Vagina (tissue), 2 donors: ENCODE measurements around the gene OLFML2B. TPM values are rescaled to one million over a fixed set of nuclear protein-coding genes. Genes with fewer than 3 reads are reported as not detected.
A peak's percentile ranks its signal among the peaks of the same experiment; 100 is the strongest.

ENCODE experiments used
- DNase-seq, 2 donors: peaks; one replicate each; pipeline ENCODE4 v3.0.0-alpha.2; 2017; ENCODE audit errors: extremely low spot score in 2 of 2
- H3K27ac ChIP-seq: fragments of 200-600 bp; sonication (generic); one replicate; pipeline ENCODE4 v1.5.1; 2019
- H3K27me3 ChIP-seq: fragments of 200-600 bp; sonication (generic); one replicate; pipeline ENCODE4 v1.5.1; 2019
- H3K36me3 ChIP-seq, 2 donors: fragments of 200-600 bp; sonication (generic); one replicate each; pipeline ENCODE4 v1.5.1; 2017 to 2019
- H3K4me1 ChIP-seq: fragments of 200-600 bp; sonication (generic); one replicate; pipeline ENCODE4 v1.5.1; 2019
- H3K4me3 ChIP-seq, 2 donors: fragments of 200-600 bp; sonication (generic); 1 replicate in 1 of 2; 2 replicates in 1 of 2; pipeline ENCODE4 v1.5.1; 2016 to 2019
- H3K9me3 ChIP-seq: fragments of 200-600 bp; sonication (generic); one replicate; pipeline ENCODE4 v1.5.1; 2019
- CTCF ChIP-seq, 3 experiments: fragments of 450-650 bp in 2 of 3; fragments of 200-600 bp in 1 of 3; sonication (generic) in 1 of 3; IDR thresholded peaks; one replicate each; pipeline ENCODE4 v1.5.1; 2017 to 2019; ENCODE audit warnings: antibody characterized with exemption in 3 of 3, mild to moderate bottlenecking in 2 of 3, moderate library complexity in 2 of 3
- POLR2A ChIP-seq, 2 donors: fragments of 450-650 bp; IDR thresholded peaks; one replicate each; pipeline ENCODE4 v1.6.1; 2017; ENCODE audit warnings: antibody characterized with exemption in 2 of 2, mild to moderate bottlenecking in 2 of 2, moderate library complexity in 2 of 2
- POLR2AphosphoS5 ChIP-seq, 2 donors: sonication (generic); formaldehyde crosslinking; IDR thresholded peaks; one replicate each; pipeline ENCODE4 v1.9.0; 2017; ENCODE audit warnings: antibody characterized with exemption in 2 of 2, mild to moderate bottlenecking in 2 of 2, low read depth in 1 of 2; ENCODE audit not compliant: insufficient read depth in 1 of 2
- intact Hi-C: fragments of 100-400 bp; cut with DNase I; formaldehyde crosslinking; loops from one replicate; pipeline ENCODE4 v1.15.1; 2023
- total RNA-seq: library from RNA; depleted of rRNA; stranded (reverse); fragments of >200 nt; gene quantifications from one replicate; pipeline ENCODE4 v1.2.3, GENCODE V29; 2016

OLFML2B gene
- total RNA-seq, 1 donor from 2014 or later: 12.8 TPM

GRCh38 chr1:162028726-162029125 lies 5.1 kb upstream of the OLFML2B start:
- intact Hi-C loops: loop anchor here (10.0 kb wide), 2 partner anchors 74 to 164 kb away; no protein-coding TSS in a partner anchor
- Histone ChIP-seq H3K27me3 (no peaks in the 10 kb centered on the region), H3K4me1 (no peaks in the 10 kb centered on the region), H3K9me3 (no peaks in the 10 kb centered on the region), H3K4me3 (no peak overlapping the region), H3K36me3 (no peaks in the 10 kb centered on the region), H3K27ac (no peak overlapping the region)
- TF ChIP-seq CTCF (IDR thresholded peaks at IDR 0.05) (no peak), POLR2AphosphoS5 (IDR thresholded peaks at IDR 0.05; ENCODE audit: insufficient read depth in 1 of 2, low read depth in 1 of 2) (no peak), POLR2A (IDR thresholded peaks at IDR 0.05) (no peak)
- no peak for DNase-seq

DNA sequence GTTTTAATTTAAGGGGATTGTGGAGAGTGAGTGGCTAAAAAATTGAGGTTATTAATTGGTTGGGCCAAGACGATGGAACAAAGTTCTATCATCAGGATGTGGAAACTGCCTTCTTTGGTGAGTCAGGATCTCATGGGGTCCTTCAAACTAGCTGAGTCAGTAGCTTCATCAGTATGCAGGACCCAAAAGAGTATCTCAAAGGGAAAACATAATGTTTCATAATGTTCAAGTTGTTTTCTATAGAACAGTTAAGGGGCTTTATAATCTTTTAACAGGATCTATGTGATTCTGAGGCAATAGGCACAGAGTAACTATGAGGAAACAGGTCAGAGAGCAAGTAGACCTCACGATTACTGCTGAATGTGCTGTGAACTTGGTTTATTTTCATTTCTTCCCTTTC lies 3.2 kb upstream of the OLFML2B start:
- no peaks in the 10 kb centered on the region for H3K27me3 ChIP-seq
- H3K9me3 ChIP-seq: no peaks in the 10 kb centered on the region
- DNase-seq: no peak
- no peak overlapping the region for H3K27ac ChIP-seq
- peaks cover 6% of the 10 kb centered on the region for H3K4me1 ChIP-seq
- no peak overlapping the region for H3K4me3 ChIP-seq
- TF ChIP-seq POLR2AphosphoS5 (IDR thresholded peaks at IDR 0.05; ENCODE audit: insufficient read depth in 1 of 2, low read depth in 1 of 2) (no peak), POLR2A (IDR thresholded peaks at IDR 0.05) (no peak), CTCF (IDR thresholded peaks at IDR 0.05) (no peak)
- intact Hi-C loops: loop anchor here (10.0 kb wide), 2 partner anchors 72 to 162 kb away; no protein-coding TSS in a partner anchor
- H3K36me3 ChIP-seq: no peaks in the 10 kb centered on the region

- Histone ChIP-seq H3K4me1 (peaks cover 6% of the 10 kb centered on the region), H3K27me3 (no peaks in the 10 kb centered on the region), H3K4me3 (no peak overlapping the region), H3K36me3 (no peaks in the 10 kb centered on the region), H3K9me3 (no peaks in the 10 kb centered on the region), H3K27ac (no peak overlapping the region)
- DNase-seq: peak in 1 of 2 donors; percentile 11
- TF ChIP-seq POLR2AphosphoS5 (IDR thresholded peaks at IDR 0.05; ENCODE audit: insufficient read depth in 1 of 2, low read depth in 1 of 2) (no peak), CTCF (IDR thresholded peaks at IDR 0.05) (no peak), POLR2A (IDR thresholded peaks at IDR 0.05) (no peak)
- intact Hi-C loops: loop anchor here (10.0 kb wide), 2 partner anchors 71 to 161 kb away; no protein-coding TSS in a partner anchor
These were observed 1.9 kb upstream of the OLFML2B start for GRCh38 chr1:162025541-162025940.

- no peaks in the 10 kb centered on the region for H3K36me3 ChIP-seq
- no peak for DNase-seq
- H3K4me3 ChIP-seq: peak overlapping the region; percentile 59 to 63
- peak overlapping the region; percentile 71 for H3K27ac ChIP-seq
- peaks cover 15% of the 10 kb centered on the region for H3K4me1 ChIP-seq
- no peaks in the 10 kb centered on the region for H3K9me3 ChIP-seq
- intact Hi-C loops: loop anchor here (10.0 kb wide), 2 partner anchors 68 to 158 kb away; no protein-coding TSS in a partner anchor
- no peaks in the 10 kb centered on the region for H3K27me3 ChIP-seq
- TF ChIP-seq POLR2A (IDR thresholded peaks at IDR 0.05): no peak
- TF ChIP-seq CTCF (IDR thresholded peaks at IDR 0.05): no peak
- no peak for TF ChIP-seq POLR2AphosphoS5 (IDR thresholded peaks at IDR 0.05; ENCODE audit: insufficient read depth in 1 of 2, low read depth in 1 of 2)
These were observed 505 bp downstream of the OLFML2B start for GRCh38 chr1:162023181-162023546.

GRCh38 chr1:162022626-162023025 lies 1.0 kb downstream of the OLFML2B start:
- no peak for DNase-seq
- Histone ChIP-seq H3K36me3 (no peaks in the 10 kb centered on the region), H3K27me3 (no peaks in the 10 kb centered on the region), H3K9me3 (no peaks in the 10 kb centered on the region), H3K4me3 (peak overlapping the region; percentile 59 to 63), H3K4me1 (peaks cover 15% of the 10 kb centered on the region), H3K27ac (peak overlapping the region; percentile 71)
- TF ChIP-seq POLR2AphosphoS5 (IDR thresholded peaks at IDR 0.05; ENCODE audit: insufficient read depth in 1 of 2, low read depth in 1 of 2): no peak
- TF ChIP-seq POLR2A (IDR thresholded peaks at IDR 0.05): no peak
- TF ChIP-seq CTCF (IDR thresholded peaks at IDR 0.05): no peak
- intact Hi-C loops: loop anchor here (10.0 kb wide), 2 partner anchors 68 to 158 kb away; no protein-coding TSS in a partner anchor
